ENCODE data around the gene ARID3B. TPM values are rescaled to one million over a fixed set of nuclear protein-coding genes. Genes with fewer than 3 reads are reported as not detected.

The ARID3B gene
- total and polyA plus RNA-seq, 2 donors (not counting 1 experiment from before 2014, with no cell fraction given) = 0.72 to 0.99 TPM

DNA sequence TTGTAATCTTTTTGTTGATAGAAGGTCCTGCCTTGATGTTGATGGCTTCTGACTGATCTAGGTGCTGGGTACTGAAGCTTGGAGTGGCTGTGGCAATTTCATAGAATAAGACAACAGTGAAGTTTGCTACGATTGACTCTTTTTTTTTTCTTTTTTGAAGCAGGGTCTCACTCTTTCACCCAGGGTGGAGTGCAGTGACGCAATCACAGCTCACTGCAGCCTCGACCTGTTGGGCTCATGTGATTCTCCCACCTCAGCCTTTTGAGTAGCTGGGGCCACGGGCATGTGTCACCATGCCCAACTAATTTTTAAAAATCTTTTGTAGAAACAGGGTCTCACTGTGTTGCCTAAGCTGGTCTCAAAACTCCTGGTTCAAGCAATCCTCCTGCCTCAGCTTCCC lies 14.2 kb downstream of the ARID3B start:
- H3K4me1 ChIP-seq (ENCODE audit: control insufficient read depth, extremely low read depth, insufficient read depth, low read length) = no peaks in the 10 kb centered on the region
- no peak overlapping the region for H3K4me3 ChIP-seq (replicated peaks in 1 of 4; ENCODE audit: control extremely low read depth in 1 of 4, insufficient read depth in 1 of 4, low read depth in 3 of 4, low read length in 4 of 4)
- no peak for TF ChIP-seq EZH2 (IDR thresholded peaks at IDR 0.05; ENCODE audit: low read length, missing control alignments)
- no peak for TF ChIP-seq CTCF (conservative IDR thresholded peaks at IDR 0.05 in 1 of 2, IDR thresholded peaks at IDR 0.05 in 1 of 2; ENCODE audit: low read depth in 1 of 2, low read length in 2 of 2)
- no peaks in the 10 kb centered on the region for H3K79me2 ChIP-seq (ENCODE audit: control insufficient read depth, insufficient read depth, low read length)
- no peak overlapping the region for H2AFZ ChIP-seq (ENCODE audit: low read length)
- no peak overlapping the region for H3K9ac ChIP-seq (ENCODE audit: insufficient read depth, low read length)
- no peaks in the 10 kb centered on the region for H3K36me3 ChIP-seq (ENCODE audit: control insufficient read depth, insufficient read depth, low read length)
- no peaks in the 10 kb centered on the region for H3K9me3 ChIP-seq (ENCODE audit: control insufficient read depth, insufficient read depth, low read depth, low read length)
- no peaks in the 10 kb centered on the region for H4K20me1 ChIP-seq (ENCODE audit: control insufficient read depth, extremely low read depth, insufficient read depth, low read length)
- no peak overlapping the region for H3K27ac ChIP-seq (ENCODE audit: insufficient read depth, low read length)
- H3K4me2 ChIP-seq (ENCODE audit: extremely low read depth, insufficient read depth, low read length) = no peak overlapping the region
- no peak for DNase-seq (ENCODE audit: low read depth in 2 of 2)
- H3K27me3 ChIP-seq (ENCODE audit: control insufficient read depth, insufficient read depth, low read length) = no peaks in the 10 kb centered on the region

GRCh38 chr15:74558706-74559105 lies 17.7 kb downstream of the ARID3B start:
- H3K27ac ChIP-seq (ENCODE audit: insufficient read depth, low read length) = no peak overlapping the region
- H4K20me1 ChIP-seq (ENCODE audit: control insufficient read depth, extremely low read depth, insufficient read depth, low read length) = no peaks in the 10 kb centered on the region
- no peaks in the 10 kb centered on the region for H3K79me2 ChIP-seq (ENCODE audit: control insufficient read depth, insufficient read depth, low read length)
- DNase-seq (ENCODE audit: low read depth in 2 of 2) = no peak
- H3K9ac ChIP-seq (ENCODE audit: insufficient read depth, low read length) = no peak overlapping the region
- H3K27me3 ChIP-seq (ENCODE audit: control insufficient read depth, insufficient read depth, low read length) = no peaks in the 10 kb centered on the region
- H3K4me1 ChIP-seq (ENCODE audit: control insufficient read depth, extremely low read depth, insufficient read depth, low read length) = no peaks in the 10 kb centered on the region
- H3K36me3 ChIP-seq (ENCODE audit: control insufficient read depth, insufficient read depth, low read length) = no peaks in the 10 kb centered on the region
- no peak overlapping the region for H2AFZ ChIP-seq (ENCODE audit: low read length)
- no peak for TF ChIP-seq CTCF (conservative IDR thresholded peaks at IDR 0.05 in 1 of 2, IDR thresholded peaks at IDR 0.05 in 1 of 2; ENCODE audit: low read depth in 1 of 2, low read length in 2 of 2)
- no peak for TF ChIP-seq EZH2 (IDR thresholded peaks at IDR 0.05; ENCODE audit: low read length, missing control alignments)
- H3K4me2 ChIP-seq (ENCODE audit: extremely low read depth, insufficient read depth, low read length) = no peak overlapping the region
- H3K9me3 ChIP-seq (ENCODE audit: control insufficient read depth, insufficient read depth, low read depth, low read length) = no peaks in the 10 kb centered on the region
- H3K4me3 ChIP-seq (replicated peaks in 1 of 4; ENCODE audit: control extremely low read depth in 1 of 4, insufficient read depth in 1 of 4, low read depth in 3 of 4, low read length in 4 of 4) = no peak overlapping the region

GRCh38 chr15:74563442-74563841 lies 22.4 kb downstream of the ARID3B start:
- no peaks in the 10 kb centered on the region for H3K27me3 ChIP-seq (ENCODE audit: control insufficient read depth, insufficient read depth, low read length)
- no peaks in the 10 kb centered on the region for H4K20me1 ChIP-seq (ENCODE audit: control insufficient read depth, extremely low read depth, insufficient read depth, low read length)
- H3K9me3 ChIP-seq (ENCODE audit: control insufficient read depth, insufficient read depth, low read depth, low read length) = no peaks in the 10 kb centered on the region
- H3K4me1 ChIP-seq (ENCODE audit: control insufficient read depth, extremely low read depth, insufficient read depth, low read length) = no peaks in the 10 kb centered on the region
- no peak overlapping the region for H3K9ac ChIP-seq (ENCODE audit: insufficient read depth, low read length)
- TF ChIP-seq EZH2 (IDR thresholded peaks at IDR 0.05; ENCODE audit: low read length, missing control alignments) = no peak
- no peak for TF ChIP-seq CTCF (conservative IDR thresholded peaks at IDR 0.05 in 1 of 2, IDR thresholded peaks at IDR 0.05 in 1 of 2; ENCODE audit: low read depth in 1 of 2, low read length in 2 of 2)
- no peaks in the 10 kb centered on the region for H3K79me2 ChIP-seq (ENCODE audit: control insufficient read depth, insufficient read depth, low read length)
- no peak for DNase-seq (ENCODE audit: low read depth in 2 of 2)
- H3K4me3 ChIP-seq (replicated peaks in 1 of 4; ENCODE audit: control extremely low read depth in 1 of 4, insufficient read depth in 1 of 4, low read depth in 3 of 4, low read length in 4 of 4) = no peak overlapping the region
- H2AFZ ChIP-seq (ENCODE audit: low read length) = no peak overlapping the region
- H3K36me3 ChIP-seq (ENCODE audit: control insufficient read depth, insufficient read depth, low read length) = no peaks in the 10 kb centered on the region
- no peak overlapping the region for H3K27ac ChIP-seq (ENCODE audit: insufficient read depth, low read length)
- no peak overlapping the region for H3K4me2 ChIP-seq (ENCODE audit: extremely low read depth, insufficient read depth, low read length)
